Epidermal melanocyte (primary cell): Measurements from ENCODE around the gene CHST11.

Source experiments
- DNase-seq: peaks from one replicate; pipeline ENCODE4 v3.0.0; 2011; ENCODE audit warnings: low spot score; ENCODE audit not compliant: insufficient read length

The CHST11 gene

GRCh38 chr12:104460041-104460719 lies 3.4 kb downstream of the CHST11 start:
- no peak for DNase-seq

DNA sequence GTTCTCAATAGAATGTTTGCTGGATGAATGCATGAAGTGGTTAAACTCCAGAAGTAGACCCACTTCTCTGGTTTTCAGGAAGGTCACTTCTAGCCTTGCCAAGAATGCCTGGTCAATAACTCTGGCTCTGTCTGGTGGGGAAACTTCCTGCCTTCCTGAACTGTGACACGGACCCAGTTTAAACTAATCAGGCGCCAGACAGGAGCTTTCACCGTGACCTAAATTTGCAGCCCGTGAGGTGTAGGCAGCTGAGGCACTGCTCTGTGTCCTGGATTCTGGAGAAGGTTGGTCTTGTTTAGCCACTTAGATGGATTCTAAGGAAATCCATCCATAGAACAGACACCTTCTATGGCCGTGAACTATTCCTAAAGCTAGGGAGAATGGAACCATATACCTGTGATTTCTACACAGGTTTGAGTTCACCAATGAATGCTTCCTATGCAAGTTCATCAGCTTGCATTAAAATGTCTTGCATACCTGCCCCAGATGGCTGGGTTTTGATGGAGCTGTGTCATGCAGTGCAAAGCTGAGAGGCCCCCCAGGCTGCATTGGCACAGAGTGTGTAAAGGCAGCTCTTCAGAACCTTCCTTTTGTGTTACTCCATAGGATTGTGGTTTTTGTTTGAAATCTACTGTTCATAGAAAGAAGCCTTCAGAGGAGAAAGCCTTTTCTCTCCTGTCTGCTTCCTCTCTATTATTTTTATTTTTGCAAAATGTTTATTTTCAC lies 4.4 kb downstream of the CHST11 start:
- DNase-seq, result no peak

DNA sequence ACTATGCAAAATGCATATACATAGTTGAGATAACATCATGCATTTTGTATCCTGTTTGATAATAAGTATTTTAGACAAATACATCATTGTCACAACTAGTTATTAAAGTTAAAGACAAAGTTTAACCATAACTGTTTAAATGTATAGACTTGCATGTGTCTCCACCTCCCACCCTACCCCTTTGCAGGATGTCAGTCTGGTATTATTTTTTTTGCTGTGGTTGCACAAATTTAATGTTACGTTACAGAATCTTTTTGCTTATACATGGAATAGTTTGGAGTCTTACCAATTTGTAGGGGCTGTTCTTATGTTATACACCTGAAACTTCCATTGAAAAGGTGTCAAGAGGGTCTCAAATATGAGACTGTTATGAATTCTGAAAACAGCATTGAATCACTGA lies 5.6 kb downstream of the CHST11 start:
- no peak for DNase-seq

DNA sequence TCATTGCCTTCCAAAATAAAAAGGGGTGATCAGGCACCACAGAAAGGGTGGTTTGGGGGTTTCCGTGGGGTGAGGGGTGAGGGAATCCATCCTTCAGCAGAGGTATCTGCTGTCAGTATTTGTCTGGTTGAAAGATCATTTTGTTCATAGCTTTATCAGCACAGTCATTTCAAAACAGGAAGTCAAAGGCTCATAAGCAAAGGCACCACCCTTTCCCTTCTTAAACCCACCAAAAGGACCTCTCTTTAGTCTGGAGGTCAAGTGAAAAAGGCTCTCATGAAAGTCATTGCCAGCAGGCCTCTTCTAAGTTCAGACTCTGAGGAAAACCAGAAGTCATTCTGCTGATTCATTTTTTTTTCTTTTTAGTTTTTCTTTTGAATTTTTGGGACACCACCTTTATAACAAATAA lies 6.2 kb downstream of the CHST11 start:
- no peak for DNase-seq

- DNase-seq, result no peak
Observed at GRCh38 chr12:104463368-104463767, 6.6 kb downstream of the CHST11 start.

DNA sequence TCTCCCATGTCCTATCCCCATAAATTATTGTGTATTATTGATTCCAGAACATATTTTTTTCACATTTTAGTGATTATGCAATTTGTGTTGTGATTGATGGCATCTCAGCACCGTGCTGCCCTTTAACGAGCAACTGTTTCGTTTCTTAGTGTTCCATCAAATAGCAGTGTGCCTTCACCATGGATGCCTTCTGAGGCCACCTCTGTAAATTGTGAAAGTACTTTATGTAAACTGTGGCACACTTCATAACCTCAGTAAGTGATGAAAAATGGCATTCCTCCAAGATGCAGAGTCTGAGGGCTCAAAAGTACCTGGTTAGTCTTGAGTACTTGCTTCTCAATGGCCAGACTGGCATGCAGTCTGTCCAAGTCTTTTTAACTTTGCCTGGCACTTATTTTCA lies 8.2 kb downstream of the CHST11 start:
- DNase-seq, result no peak

- no peak for DNase-seq
Observed at GRCh38 chr12:104466709-104467345, 10.1 kb downstream of the CHST11 start.

DNA sequence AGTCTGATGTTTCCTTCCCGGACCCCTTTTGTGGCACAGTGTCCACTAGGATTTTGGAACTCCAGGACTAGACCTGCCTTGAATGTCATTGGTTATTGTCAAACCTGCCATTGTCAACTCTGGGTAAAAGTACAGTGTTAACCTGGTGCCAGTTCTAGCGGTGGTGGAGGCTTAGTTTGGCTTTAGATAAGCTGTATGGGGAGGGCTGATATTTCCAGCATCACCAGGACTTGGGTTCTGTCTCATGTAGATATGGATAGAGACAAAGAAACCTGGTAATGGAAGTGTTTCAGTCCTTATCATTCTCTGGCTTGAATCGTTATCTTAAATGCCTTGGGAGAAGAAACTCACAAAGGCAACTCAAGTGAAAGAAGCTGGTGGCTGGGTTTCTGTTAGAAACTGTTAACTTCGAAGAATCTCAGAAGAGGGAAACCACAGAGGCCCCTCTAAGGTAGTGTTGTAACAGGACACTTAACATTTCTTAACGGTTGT lies 10.6 kb downstream of the CHST11 start:
- no peak for DNase-seq

GRCh38 chr12:104468371-104468770 lies 11.6 kb downstream of the CHST11 start:
- no peak for DNase-seq

- DNase-seq, result no peak
Observed at GRCh38 chr12:104469066-104469465, 12.3 kb downstream of the CHST11 start.

DNA sequence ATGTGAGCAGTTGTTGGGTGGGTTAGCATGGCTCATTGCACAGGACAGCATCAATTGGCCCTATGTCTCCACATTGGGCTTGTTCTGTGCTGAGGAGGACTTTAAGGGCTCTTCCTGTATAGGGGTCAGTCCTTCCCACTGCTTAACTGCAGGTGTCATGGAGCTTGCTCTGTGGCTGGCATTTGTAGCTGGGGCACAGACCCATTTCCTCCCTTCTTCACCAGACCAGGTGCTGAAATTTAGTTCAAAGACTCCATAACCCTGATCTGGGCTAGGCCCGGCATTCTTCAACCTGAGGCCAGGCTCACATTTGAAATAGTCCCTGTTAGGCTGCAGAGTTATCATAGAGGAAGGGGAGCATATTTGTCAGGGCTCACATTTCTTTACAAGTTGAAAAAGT lies 12.8 kb downstream of the CHST11 start:
- no peak for DNase-seq

GRCh38 chr12:104470521-104470920 lies 13.8 kb downstream of the CHST11 start:
- no peak for DNase-seq

DNA sequence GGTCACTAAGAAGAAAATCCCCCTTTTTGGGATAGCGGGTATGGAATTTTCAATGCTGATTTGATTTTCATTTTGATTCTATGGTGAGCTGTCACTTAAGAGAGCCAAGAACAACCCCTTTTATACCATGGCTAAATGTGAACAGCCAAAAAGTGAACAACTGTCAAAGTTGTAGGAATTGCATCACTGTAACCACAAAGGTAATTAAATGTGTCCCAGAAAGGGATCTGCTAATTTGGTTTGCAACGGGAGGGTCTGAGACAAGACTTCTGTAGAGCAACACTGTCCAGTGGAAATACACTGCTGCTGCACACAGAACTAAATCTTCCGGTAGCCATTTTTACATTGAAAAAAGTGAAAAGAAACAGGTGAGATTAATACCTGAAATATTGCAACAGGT lies 14.6 kb downstream of the CHST11 start:
- DNase-seq, result no peak

DNA sequence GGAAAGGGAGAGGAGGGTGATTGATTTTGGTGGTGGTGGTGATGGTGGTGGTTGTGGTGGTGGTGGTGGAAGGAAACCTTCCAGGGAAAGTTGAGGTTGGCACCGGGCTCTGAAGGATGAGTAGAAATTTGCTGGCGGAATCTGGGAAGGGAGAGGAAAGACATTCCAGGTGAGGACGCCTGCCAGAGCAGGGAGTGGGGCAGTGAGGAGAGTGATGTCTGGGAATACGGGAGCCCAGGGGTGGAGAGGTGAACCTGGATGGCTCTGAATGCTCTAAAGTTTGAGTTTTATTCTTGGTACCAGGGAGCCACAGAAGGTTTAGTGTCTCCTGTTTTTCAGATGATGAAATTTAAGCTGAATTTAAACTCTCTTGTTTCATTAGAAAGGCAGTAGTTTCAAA lies 16.0 kb downstream of the CHST11 start:
- no peak for DNase-seq

DNA sequence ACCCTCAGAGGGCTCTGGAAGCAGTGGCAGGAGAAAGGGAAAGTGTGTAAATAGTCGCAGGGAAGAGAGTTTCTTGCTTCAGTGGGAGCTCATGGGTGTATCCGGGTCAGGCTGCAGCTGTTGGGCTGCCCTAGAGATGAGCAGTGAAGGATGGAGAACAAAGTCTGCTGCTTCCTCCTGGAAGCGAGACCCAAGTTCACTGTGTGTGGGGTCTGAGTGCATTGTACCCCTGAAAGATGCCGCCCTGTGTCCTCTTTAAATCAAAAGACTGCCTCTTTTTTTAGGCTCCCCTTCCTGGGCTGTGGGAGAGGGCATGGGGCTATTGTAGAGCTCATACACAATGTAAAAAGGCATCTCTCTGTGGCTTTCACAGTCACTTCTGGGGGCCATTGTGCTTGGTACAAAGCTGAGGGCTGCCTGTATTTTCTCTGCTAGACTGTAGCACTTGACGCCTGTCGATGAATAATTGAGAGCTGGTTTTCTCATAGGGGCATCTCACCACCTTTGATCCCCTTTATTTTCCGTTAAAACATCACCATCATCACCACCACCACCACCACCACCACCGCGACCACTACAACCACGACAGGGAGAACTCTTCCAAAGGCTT lies 16.7 kb downstream of the CHST11 start:
- DNase-seq, result no peak

DNA sequence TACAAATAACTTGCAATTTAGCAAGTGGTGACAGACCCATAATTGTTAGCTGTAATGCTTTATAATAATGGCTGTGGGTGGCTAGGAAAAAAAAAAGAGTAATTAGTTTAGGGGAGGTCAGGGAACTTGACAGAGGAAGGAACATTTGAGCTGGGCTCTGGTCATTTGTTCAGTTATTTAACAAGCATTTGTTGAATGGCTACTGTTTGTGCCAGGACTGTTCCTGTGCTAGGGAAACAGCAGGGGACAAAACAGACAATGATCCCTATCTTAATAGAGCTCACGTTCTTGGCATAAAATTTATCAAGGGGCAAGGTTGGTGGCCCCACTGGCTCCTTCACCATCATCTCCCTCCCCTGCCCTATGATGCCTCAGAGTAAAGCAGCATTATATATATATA lies 18.5 kb downstream of the CHST11 start:
- no peak for DNase-seq

- DNase-seq, result no peak
Observed at GRCh38 chr12:104477510-104478390, 21.0 kb downstream of the CHST11 start.

- DNase-seq, result no peak
Observed at GRCh38 chr12:104478396-104479122, 21.8 kb downstream of the CHST11 start.

GRCh38 chr12:104479123-104479662 lies 22.4 kb downstream of the CHST11 start:
- DNase-seq, result no peak

DNA sequence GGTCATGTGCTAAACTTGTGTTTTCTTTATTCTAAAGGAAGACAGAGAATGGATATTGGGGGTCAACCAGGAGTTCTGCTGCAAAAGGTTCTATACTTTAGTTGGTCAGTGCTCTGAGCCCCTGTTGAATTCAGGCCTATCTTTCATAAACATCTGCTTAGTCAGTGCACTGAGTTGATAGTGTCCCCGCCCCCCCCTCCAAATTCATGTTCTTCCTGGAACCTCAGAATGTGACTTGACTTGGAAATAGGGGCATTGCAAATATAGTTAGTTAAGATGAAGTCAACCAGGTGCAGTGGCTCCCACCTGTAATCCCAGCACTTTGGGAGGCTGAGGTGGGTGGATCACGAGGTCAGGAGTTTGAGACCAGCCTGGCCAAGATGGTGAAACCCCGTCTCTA lies 23.3 kb downstream of the CHST11 start:
- no peak for DNase-seq
